Fibroblast of skin of scalp (primary cell): ENCODE measurements around the gene UBAP1.
"Not testable (repeated sequence)": the region's sequence is repeated elsewhere in the genome, so short reads cannot be mapped to it uniquely, and the experiment has no call there.

ENCODE experiments used
- DNase-seq: peaks from one replicate; pipeline ENCODE4 v3.0.0-alpha.2; 2013

The UBAP1 gene

GRCh38 chr9:34179213-34180136 is 632 bp downstream of the UBAP1 start:
- DNase-seq = peak; percentile 31

- peak; percentile 91 for DNase-seq
These were observed 7.1 kb downstream of the UBAP1 start for GRCh38 chr9:34185778-34186551.

DNA sequence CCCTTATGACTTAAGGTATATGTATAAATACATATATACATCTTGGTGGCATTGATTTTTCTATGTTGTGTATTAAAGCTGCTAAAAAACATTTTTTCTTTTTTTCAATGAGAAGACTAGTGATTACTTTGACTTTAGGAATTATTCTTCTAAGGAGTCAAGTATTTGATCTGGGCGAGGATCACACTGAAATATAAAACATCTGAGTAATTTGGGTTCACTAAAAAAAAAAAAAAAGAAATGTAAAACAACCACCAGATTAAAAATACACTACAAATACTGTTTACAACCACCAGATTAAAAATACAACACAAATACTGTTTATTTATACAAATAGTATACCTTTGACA is 9.0 kb downstream of the UBAP1 start:
- no peak for DNase-seq

- DNase-seq = peak; percentile 50
These were observed 12.4 kb downstream of the UBAP1 start for GRCh38 chr9:34190996-34191892.

DNA sequence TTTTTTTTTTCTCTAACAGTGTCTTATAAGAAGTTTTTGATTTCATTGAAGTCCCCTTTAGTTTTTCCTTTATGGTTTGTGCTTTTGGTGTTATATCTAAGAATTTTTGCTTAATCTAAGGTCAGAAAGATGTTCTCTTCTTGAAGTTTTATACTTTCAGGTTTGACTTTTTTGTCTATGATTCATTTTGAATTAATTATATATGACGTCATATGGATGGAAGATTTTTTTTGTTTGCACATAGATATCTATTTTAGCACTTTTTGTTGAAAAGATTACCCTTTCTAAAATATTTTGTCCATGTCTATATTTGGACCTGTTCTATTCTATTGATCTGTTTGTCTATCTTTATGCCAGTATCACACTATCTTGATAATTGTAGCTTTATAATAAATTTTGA is 16.3 kb downstream of the UBAP1 start:
- no peak for DNase-seq

DNA sequence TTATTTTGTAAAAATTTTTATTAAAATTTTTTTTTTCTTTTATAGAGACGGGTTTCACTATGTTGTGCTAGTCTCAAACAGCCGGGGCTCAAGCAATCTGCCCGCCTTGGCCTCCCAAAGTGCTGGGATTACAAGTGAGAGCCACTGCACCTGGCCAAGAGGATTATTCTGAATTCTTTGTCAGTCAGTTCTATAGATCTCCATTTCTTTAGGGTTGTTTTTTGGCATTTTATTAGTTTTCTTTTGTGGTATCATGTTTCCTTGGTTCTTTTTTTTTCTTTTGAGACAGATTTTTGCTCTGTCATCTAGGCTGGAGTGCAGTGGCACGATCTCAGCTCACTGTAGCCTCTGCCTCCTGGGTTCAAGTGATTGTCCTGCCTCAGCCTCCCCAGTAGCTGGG is 18.4 kb downstream of the UBAP1 start:
- not testable (repeated sequence) for DNase-seq

DNA sequence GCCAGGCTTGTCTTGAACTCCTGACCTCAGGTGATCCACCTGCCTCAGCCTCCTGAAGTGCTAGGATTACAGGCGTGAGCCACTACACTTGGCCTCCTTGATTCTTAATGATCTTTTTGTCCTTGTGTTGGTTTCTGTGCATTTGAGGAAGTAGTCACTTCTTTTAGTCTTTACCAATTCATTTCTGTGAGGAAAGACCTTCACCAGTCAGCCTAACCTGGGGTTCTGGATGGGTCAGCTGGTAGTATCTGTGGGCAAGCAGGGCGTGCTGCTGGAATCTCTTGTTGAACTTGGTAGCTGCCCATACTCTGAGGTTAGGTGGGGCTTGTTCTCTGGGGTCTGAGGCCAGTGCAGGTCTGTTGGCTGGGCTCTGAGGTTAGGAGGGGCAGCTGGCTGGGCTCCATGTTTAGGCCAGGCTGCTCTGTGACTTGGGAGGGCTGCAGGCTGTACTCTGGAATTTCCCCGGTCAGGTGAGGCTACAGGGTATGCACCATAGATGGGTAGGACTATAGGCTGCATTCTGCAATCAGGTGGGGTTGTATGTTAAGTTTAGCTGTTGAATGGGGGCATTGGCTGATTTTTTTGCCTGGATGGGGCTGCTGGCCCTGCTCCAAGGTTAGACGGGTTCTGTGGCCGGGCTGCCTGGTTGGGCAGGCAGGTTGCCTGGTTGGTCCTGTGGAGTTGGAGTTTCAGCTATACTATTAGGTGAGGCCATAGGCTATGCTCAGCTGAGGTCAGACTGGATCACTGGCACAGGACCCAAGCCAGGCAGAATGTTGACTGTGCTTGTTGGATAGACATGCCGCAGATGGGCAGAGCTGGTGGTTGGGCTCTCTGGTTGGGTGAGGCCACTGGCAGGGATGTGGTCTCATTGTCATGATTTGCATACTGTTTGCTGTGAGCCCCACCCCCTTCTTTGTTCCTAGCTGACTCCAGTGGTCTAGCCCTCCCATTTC is 19.2 kb downstream of the UBAP1 start:
- DNase-seq = no peak

- no peak for DNase-seq
These were observed 21.2 kb downstream of the UBAP1 start for GRCh38 chr9:34200092-34200491.

GRCh38 chr9:34203275-34203991 is 24.6 kb downstream of the UBAP1 start:
- DNase-seq = peak; percentile 32

DNA sequence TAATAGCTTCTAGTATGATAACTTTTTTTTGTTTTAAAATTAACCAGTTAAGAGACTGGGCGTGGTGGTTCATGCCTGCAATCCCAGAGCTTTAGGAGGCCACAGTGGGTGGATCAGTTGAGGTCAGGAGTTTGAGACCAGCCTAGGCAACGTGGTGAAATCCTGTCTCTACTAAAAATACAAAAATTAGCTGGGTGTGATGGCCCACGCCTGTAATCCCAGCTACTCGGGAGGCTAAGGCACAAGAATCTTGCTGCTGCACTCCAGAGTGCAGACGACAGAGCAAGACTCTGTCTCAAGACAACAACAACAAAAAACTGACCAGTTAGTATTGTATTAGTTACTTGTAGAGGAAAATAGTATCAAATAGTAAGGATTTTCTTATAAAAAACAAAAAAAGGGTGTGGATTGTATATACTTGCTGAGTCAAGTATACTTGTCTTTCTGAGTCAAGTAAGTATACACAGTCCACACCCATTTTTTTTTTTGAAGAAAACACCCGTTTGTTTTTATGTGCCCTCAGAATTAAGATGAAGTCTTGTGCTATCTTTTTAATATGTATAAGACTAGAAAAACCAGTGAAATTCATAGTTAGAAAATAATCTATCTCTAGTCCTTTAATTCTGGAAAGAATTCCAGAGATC is 25.3 kb downstream of the UBAP1 start:
- no peak for DNase-seq

DNA sequence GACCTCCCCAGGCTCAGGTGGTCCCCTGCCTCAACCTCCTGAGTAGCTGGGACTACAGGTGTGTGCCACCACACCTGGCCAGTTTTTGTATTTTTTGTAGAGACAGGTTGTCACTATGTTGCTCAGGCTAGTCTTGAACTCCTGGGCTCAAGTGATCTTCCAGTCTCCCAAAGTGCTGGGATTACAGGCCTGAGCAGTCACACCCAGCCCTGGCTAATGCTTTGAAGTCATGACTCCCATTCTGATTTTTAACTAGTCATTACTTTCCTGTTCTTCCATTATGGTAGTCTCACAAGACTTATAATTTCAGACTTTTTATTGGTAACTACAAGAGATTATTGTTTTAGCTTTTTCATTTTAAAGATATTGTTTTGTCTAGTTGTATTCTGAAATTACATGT is 26.3 kb downstream of the UBAP1 start:
- no peak for DNase-seq

DNA sequence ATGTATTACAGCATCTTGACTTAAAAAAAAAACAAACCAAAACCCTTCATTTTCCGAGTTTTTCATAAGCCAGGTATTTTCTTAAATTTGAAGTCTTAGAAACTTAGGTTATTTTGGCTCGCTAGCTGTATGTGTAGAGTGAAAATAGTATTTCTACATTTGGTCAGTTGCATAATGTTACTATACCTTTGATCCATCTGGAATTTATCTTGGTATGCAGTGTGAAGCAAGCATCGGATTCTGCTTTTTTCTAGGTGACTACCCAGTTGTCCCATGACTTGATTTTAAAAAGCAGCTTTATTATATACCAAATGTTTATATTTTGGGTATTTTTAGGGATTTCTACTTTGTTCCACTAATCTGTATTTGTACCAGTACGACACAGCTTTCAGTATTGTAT is 27.7 kb downstream of the UBAP1 start:
- no peak for DNase-seq

- no peak for DNase-seq
These were observed 32.6 kb downstream of the UBAP1 start for GRCh38 chr9:34211395-34211794.

- DNase-seq = not testable (repeated sequence)
These were observed 35.6 kb downstream of the UBAP1 start for GRCh38 chr9:34214354-34215000.

GRCh38 chr9:34216325-34216724 is 37.5 kb downstream of the UBAP1 start:
- no peak for DNase-seq

GRCh38 chr9:34217015-34217414 is 38.2 kb downstream of the UBAP1 start:
- not testable (repeated sequence) for DNase-seq

DNA sequence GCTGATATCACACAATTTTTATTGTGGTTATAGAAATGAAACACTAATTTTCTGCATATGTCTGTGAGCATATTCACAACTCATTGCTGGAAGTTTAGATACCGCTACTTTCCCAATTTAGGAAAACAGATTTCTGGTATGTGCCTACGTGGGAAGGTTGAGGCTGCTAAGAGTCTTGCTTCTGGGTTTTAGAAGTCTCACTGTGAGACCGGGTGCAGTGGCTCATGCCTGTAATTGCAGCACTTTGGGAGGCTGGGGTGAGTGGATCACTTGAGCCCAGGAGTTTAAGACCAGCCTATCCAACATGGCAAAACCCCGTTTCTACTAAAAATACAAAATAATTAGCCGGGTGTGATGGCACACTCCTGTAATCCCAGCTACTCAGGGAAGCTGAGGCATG is 39.6 kb downstream of the UBAP1 start:
- DNase-seq = peak; percentile 58

GRCh38 chr9:34219421-34219820 is 40.6 kb downstream of the UBAP1 start:
- no peak for DNase-seq

DNA sequence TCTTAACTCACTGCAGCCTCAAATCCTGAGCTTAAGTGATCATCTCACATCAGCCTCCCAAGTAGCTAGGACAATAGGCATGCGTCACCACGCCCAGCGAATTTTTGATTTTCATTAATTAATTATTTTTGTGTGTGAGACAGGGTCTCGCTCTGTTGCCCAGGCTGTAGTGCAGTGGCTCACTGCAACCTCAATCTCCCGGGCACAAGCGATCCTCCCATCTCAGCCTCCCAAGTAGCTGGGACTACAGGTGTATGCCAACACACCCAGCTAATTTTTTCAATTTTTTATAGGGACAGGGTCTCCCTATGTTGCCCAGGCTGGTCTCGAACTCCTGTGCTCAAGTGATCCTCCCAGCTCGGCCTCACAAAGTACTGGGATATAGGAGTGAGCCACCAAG is 41.4 kb downstream of the UBAP1 start:
- no peak for DNase-seq

- no peak for DNase-seq
These were observed 45.5 kb downstream of the UBAP1 start for GRCh38 chr9:34224349-34224748.
